Astrocyte (in vitro differentiated cells and primary cell): ENCODE results near the gene HRC. TPM values are rescaled to one million over a fixed set of nuclear protein-coding genes. Genes with fewer than 3 reads are reported as not detected.
A peak's percentile ranks its signal among the peaks of the same experiment; 100 is the strongest.

Experiments used
- DNase-seq: peaks from one replicate; pipeline ENCODE4 v3.0.0-alpha.2; 2010; ENCODE audit warnings: low read depth
- FAIRE-seq: peaks from 2 replicates; lab custom pipeline; 2011; peaks lifted over from hg19 to GRCh38; lab: Jason Lieb, UNC
- H2AFZ ChIP-seq: 2 replicates; pipeline ENCODE4 v1.6.0; 2012; ENCODE audit warnings: low read depth, low read length, inconsistent platforms
- H3K27ac ChIP-seq: 2 replicates; pipeline ENCODE4 v1.5.1; 2011; ENCODE audit warnings: low read depth, low read length, inconsistent platforms
- H3K27me3 ChIP-seq: 2 replicates; pipeline ENCODE4 v1.6.0; 2011; ENCODE audit warnings: low read length, inconsistent platforms; ENCODE audit not compliant: insufficient read depth
- H3K36me3 ChIP-seq: 2 replicates; pipeline ENCODE4 v1.5.1; 2011; ENCODE audit warnings: low read length, inconsistent platforms; ENCODE audit not compliant: insufficient read depth
- H3K4me1 ChIP-seq: 2 replicates; pipeline ENCODE4 v1.5.1; 2011; ENCODE audit warnings: low read length, inconsistent platforms; ENCODE audit not compliant: insufficient read depth
- H3K4me2 ChIP-seq: 2 replicates; pipeline ENCODE4 v1.6.0; 2012; ENCODE audit warnings: low read length, inconsistent platforms
- H3K4me3 ChIP-seq: 2 replicates; pipeline ENCODE4 v1.5.1; 2011; ENCODE audit warnings: low read depth, mild to moderate bottlenecking, low read length, inconsistent platforms; ENCODE audit not compliant: insufficient read depth
- H3K79me2 ChIP-seq: 2 replicates; pipeline ENCODE4 v1.6.0; 2012; ENCODE audit warnings: mild to moderate bottlenecking, low read length, inconsistent platforms; ENCODE audit not compliant: insufficient read depth
- H3K9ac ChIP-seq: 2 replicates; pipeline ENCODE4 v1.6.0; 2012; ENCODE audit warnings: mild to moderate bottlenecking, low read length, inconsistent platforms
- H3K9me3 ChIP-seq: 2 replicates; pipeline ENCODE4 v1.5.1; 2012; ENCODE audit warnings: low read depth, mild to moderate bottlenecking, low read length, inconsistent platforms; ENCODE audit not compliant: insufficient read depth
- H4K20me1 ChIP-seq: 2 replicates; pipeline ENCODE4 v1.6.0; 2012; ENCODE audit warnings: low read length, inconsistent platforms; ENCODE audit not compliant: insufficient read depth
- H3K27ac Mint-ChIP-seq: one replicate; pipeline ENCODE4 v1.8.0; 2021; ENCODE audit warnings: mild to moderate bottlenecking, mixed read lengths; ENCODE audit not compliant: unreplicated experiment
- H3K27me3 Mint-ChIP-seq: one replicate; pipeline ENCODE4 v1.8.0; 2021; ENCODE audit warnings: low read depth, mixed read lengths; ENCODE audit not compliant: unreplicated experiment
- H3K36me3 Mint-ChIP-seq: one replicate; pipeline ENCODE4 v1.8.0; 2021; ENCODE audit warnings: low read depth, mixed read lengths; ENCODE audit not compliant: unreplicated experiment
- H3K4me1 Mint-ChIP-seq: one replicate; pipeline ENCODE4 v1.8.0; 2021; ENCODE audit warnings: low read depth, mixed read lengths; ENCODE audit not compliant: unreplicated experiment
- H3K4me3 Mint-ChIP-seq: one replicate; pipeline ENCODE4 v1.8.0; 2021; ENCODE audit warnings: mild to moderate bottlenecking, moderate library complexity, mixed read lengths; ENCODE audit not compliant: unreplicated experiment
- H3K9me3 Mint-ChIP-seq: one replicate; pipeline ENCODE4 v1.8.0; 2021; ENCODE audit warnings: mild to moderate bottlenecking, mixed read lengths; ENCODE audit not compliant: unreplicated experiment
- EZH2 ChIP-seq: IDR thresholded peaks from 2 replicates; pipeline ENCODE4 v1.6.1; 2012; ENCODE audit warnings: mild to moderate bottlenecking, low read length, inconsistent platforms; ENCODE audit not compliant: insufficient read depth
- total RNA-seq: library from RNA; stranded (reverse); gene quantifications from 2 replicates; pipeline ENCODE4 v1.2.1, GENCODE V29; 2021
- TF ChIP-seq, protein P1 (sequence below): IDR thresholded peaks from 2 replicates; pipeline ENCODE4 v1.5.1; 2011; ENCODE audit warnings: low read depth, mild to moderate bottlenecking, inconsistent platforms, low read length, moderate library complexity; ENCODE audit not compliant: insufficient read depth

HRC gene
- total RNA-seq, 1 donor from 2014 or later = not detected

DNA sequence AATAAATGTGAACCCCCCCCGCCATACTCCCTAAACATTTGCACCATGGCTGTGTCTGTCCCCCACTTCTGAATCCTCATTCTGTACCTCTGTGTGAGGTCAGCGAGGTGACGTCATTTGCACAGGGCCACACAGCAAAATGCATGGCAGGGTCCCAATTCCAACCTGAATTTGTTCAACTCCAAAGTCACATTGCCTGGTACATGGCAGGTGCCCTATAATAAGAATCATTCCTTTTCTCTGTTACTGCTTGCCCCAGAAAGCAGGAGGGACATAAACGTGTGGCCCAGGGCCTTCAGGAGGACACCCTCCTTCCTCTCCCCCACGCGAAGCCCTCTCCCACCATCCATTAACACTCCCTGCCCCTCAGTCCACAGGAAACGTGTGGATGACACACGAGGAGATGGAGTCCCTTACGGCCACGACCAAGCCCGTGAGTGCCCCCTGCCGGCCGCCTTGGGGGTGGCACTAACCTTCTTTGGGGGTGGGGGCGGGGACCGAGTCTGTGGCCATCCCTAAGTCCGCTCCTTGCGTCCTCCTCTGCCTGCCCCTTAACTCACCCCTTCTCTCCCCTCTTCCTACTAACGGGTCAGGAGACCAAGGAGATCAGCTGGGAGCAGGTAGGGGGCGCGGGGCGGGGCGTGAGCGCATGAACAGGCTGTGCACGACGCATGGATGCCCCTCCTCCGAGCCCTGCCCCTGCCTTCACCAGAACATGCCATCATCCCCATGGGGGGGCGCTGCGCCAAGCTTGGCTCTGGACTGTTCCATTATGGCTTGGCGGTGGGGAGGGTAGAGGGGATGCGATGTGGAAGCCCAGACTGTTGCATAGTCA, 9.4 kb downstream of the HRC start:
- peak overlapping the region; percentile 69 for H3K4me3 Mint-ChIP-seq
- Histone ChIP-seq H3K4me3 (no peak overlapping the region), H3K27ac (no peak overlapping the region), H3K9me3 (no peaks in the 10 kb centered on the region), H3K27me3 (no peaks in the 10 kb centered on the region), H2AFZ (peak overlapping the region; percentile 59), H3K4me2 (peak overlapping the region; percentile 75), H3K4me1 (peaks cover 8% of the 10 kb centered on the region), H4K20me1 (no peaks in the 10 kb centered on the region), H3K36me3 (no peaks in the 10 kb centered on the region), H3K9ac (no peak overlapping the region), H3K79me2 (no peaks in the 10 kb centered on the region)
- peak overlapping the region; percentile 87 for H3K27ac Mint-ChIP-seq
- no peak for TF ChIP-seq EZH2
- TF ChIP-seq, protein P1, sequence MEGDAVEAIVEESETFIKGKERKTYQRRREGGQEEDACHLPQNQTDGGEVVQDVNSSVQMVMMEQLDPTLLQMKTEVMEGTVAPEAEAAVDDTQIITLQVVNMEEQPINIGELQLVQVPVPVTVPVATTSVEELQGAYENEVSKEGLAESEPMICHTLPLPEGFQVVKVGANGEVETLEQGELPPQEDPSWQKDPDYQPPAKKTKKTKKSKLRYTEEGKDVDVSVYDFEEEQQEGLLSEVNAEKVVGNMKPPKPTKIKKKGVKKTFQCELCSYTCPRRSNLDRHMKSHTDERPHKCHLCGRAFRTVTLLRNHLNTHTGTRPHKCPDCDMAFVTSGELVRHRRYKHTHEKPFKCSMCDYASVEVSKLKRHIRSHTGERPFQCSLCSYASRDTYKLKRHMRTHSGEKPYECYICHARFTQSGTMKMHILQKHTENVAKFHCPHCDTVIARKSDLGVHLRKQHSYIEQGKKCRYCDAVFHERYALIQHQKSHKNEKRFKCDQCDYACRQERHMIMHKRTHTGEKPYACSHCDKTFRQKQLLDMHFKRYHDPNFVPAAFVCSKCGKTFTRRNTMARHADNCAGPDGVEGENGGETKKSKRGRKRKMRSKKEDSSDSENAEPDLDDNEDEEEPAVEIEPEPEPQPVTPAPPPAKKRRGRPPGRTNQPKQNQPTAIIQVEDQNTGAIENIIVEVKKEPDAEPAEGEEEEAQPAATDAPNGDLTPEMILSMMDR = peak; percentile 50
- H3K36me3 Mint-ChIP-seq = peaks cover 2% of the 10 kb centered on the region
- H3K27me3 Mint-ChIP-seq = peaks cover 4% of the 10 kb centered on the region
- H3K9me3 Mint-ChIP-seq = no peaks in the 10 kb centered on the region
- FAIRE-seq (no peak), DNase-seq (peak; percentile 60)
- peaks cover 5% of the 10 kb centered on the region for H3K4me1 Mint-ChIP-seq

DNA sequence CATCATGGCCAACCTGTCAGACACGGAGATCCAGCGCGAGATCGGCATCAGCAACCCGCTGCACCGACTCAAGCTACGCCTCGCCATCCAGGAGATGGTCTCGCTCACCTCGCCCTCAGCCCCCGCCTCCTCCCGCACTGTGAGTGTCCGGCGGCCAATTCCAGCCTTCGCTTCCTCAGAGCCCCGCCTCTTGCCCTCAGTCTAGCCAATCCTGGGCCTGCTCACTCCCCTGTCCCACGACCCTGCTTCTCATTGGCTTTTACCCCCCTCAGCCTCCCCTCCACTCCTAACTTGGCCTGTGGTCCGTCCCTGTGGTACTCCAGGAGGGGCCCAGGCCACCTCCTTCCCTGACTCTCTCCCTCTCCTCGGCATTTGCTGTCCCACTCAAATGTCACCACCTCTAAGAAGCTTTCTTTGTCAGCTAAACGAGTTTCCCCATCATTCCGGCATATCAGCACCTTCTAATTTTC, 12.3 kb downstream of the HRC start:
- Histone ChIP-seq H3K4me2 (peak overlapping the region; percentile 99), H3K27me3 (no peaks in the 10 kb centered on the region), H3K4me1 (no peaks in the 10 kb centered on the region), H2AFZ (peak overlapping the region; percentile 91), H3K27ac (no peak overlapping the region), H3K36me3 (no peaks in the 10 kb centered on the region), H3K79me2 (no peaks in the 10 kb centered on the region), H3K4me3 (peak overlapping the region; percentile 58), H4K20me1 (no peaks in the 10 kb centered on the region), H3K9me3 (no peaks in the 10 kb centered on the region), H3K9ac (peak overlapping the region; percentile 70)
- peaks cover 7% of the 10 kb centered on the region for H3K27me3 Mint-ChIP-seq
- H3K4me3 Mint-ChIP-seq = peak overlapping the region; percentile 91
- TF ChIP-seq, protein P1 = no peak
- no peak for TF ChIP-seq EZH2
- peaks cover 3% of the 10 kb centered on the region for H3K36me3 Mint-ChIP-seq
- DNase-seq = peak; percentile 84
- H3K4me1 Mint-ChIP-seq = peaks cover 5% of the 10 kb centered on the region
- peak; percentile 78 for FAIRE-seq
- H3K27ac Mint-ChIP-seq = peak overlapping the region; percentile 50
- no peaks in the 10 kb centered on the region for H3K9me3 Mint-ChIP-seq

DNA sequence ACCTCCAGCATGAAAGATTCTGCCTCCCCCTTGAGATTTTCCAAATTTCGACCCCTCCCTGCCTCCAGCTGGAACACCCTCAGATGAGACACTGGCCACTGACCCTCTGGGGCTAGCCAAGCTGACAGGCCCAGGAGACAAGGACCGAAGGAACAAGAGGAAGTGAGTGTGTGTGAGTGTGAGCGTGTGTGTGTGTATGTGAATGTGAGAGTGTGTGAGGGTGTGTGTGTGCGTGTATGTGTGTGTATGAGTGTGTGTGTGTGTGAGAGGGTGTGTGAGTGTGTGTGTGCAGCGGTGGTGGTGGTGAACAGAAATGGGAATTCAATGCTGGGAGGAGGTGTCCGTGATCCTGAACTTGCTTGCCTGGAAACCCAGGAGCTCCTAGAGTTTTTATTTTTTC, 13.8 kb downstream of the HRC start:
- H3K4me2 ChIP-seq = no peak overlapping the region
- H3K4me3 Mint-ChIP-seq = peak overlapping the region; percentile 10
- H3K4me1 Mint-ChIP-seq = peaks cover 6% of the 10 kb centered on the region
- H3K27me3 Mint-ChIP-seq = peaks cover 6% of the 10 kb centered on the region
- H3K9me3 Mint-ChIP-seq = no peaks in the 10 kb centered on the region
- TF ChIP-seq, protein P1 = no peak
- no peak for TF ChIP-seq EZH2
- no peak overlapping the region for H2AFZ ChIP-seq
- H3K27ac ChIP-seq = no peak overlapping the region
- H3K4me3 ChIP-seq = no peak overlapping the region
- H3K79me2 ChIP-seq = no peaks in the 10 kb centered on the region
- FAIRE-seq = no peak
- H3K27ac Mint-ChIP-seq = no peak overlapping the region
- no peaks in the 10 kb centered on the region for H3K27me3 ChIP-seq
- DNase-seq = no peak
- no peaks in the 10 kb centered on the region for H3K36me3 ChIP-seq
- H3K36me3 Mint-ChIP-seq = peaks cover 10% of the 10 kb centered on the region
- H3K9me3 ChIP-seq = no peaks in the 10 kb centered on the region
- no peak overlapping the region for H3K9ac ChIP-seq
- no peaks in the 10 kb centered on the region for H4K20me1 ChIP-seq
- H3K4me1 ChIP-seq = no peaks in the 10 kb centered on the region
